HG03060 (cell line): ENCODE measurements around the gene DRP2.
A peak's percentile ranks its signal among the peaks of the same experiment; 100 is the strongest.
"Not testable (repeated sequence)": the region's sequence is repeated elsewhere in the genome, so short reads cannot be mapped to it uniquely, and the experiment has no call there.

Experiments used
- ATAC-seq: cut with Tn5 transposase; IDR thresholded peaks from one replicate; pipeline ENCODE4 v1.9.1; 2021; ENCODE audit warnings: low read depth, moderate number of reproducible peaks; ENCODE audit not compliant: unreplicated experiment

The DRP2 gene

GRCh38 chrX:101219116-101219863 is at the start of gene DRP2:
TSS of gene DRP2 (plus strand) at chrX:101219786. CDS start at chrX:101231648, 11,862 bp downstream.
- ATAC-seq, result no peak

GRCh38 chrX:101171883-101172400 is 47.6 kb upstream of the DRP2 start:
- no peak for ATAC-seq

- no peak for ATAC-seq
These were observed 43.1 kb upstream of the DRP2 start for GRCh38 chrX:101176439-101176838.

- ATAC-seq, result not testable (repeated sequence)
These were observed 34.7 kb upstream of the DRP2 start for GRCh38 chrX:101184876-101185275.

- not testable (repeated sequence) for ATAC-seq
These were observed 31.6 kb upstream of the DRP2 start for GRCh38 chrX:101187961-101188360.

- no peak for ATAC-seq
These were observed 28.9 kb upstream of the DRP2 start for GRCh38 chrX:101190736-101191135.

GRCh38 chrX:101191217-101191750 is 28.3 kb upstream of the DRP2 start:
- ATAC-seq, result no peak

GRCh38 chrX:101195442-101196173 is 24.0 kb upstream of the DRP2 start:
- no peak for ATAC-seq

- ATAC-seq, result no peak
These were observed 15.7 kb upstream of the DRP2 start for GRCh38 chrX:101203761-101204351.

GRCh38 chrX:101206471-101206870 is 13.1 kb upstream of the DRP2 start:
- ATAC-seq, result peak; percentile 63

- ATAC-seq, result no peak
These were observed 11.3 kb upstream of the DRP2 start for GRCh38 chrX:101208152-101208905.

- ATAC-seq, result no peak
These were observed 9.0 kb upstream of the DRP2 start for GRCh38 chrX:101210630-101211029.

GRCh38 chrX:101217689-101218088 is 1.9 kb upstream of the DRP2 start:
- ATAC-seq, result no peak

GRCh38 chrX:101219864-101220346 is 319 bp downstream of the DRP2 start:
- no peak for ATAC-seq

GRCh38 chrX:101220662-101221260 is 1.2 kb downstream of the DRP2 start:
- ATAC-seq, result no peak

- no peak for ATAC-seq
These were observed 3.6 kb downstream of the DRP2 start for GRCh38 chrX:101223226-101223625.

- ATAC-seq, result no peak
These were observed 9.6 kb downstream of the DRP2 start for GRCh38 chrX:101229170-101229569.

- no peak for ATAC-seq
These were observed 11.1 kb downstream of the DRP2 start for GRCh38 chrX:101230636-101231035.

- ATAC-seq, result no peak
These were observed 11.5 kb downstream of the DRP2 start for GRCh38 chrX:101231080-101231479.

- no peak for ATAC-seq
These were observed 12.7 kb downstream of the DRP2 start for GRCh38 chrX:101232316-101232715.
